RWPE1 (cell line): ENCODE results near the gene LZTS2.

ENCODE experiments used
- CTCF ChIA-PET: fragments of 350-600 bp; sonication (Branson Sonifier 250); formaldehyde crosslinking; extraction: SDS; loops from one replicate; lab custom pipeline; 2021; lab: Yijun Ruan, JAX
- POLR2A ChIA-PET: fragments of 400-600 bp; formaldehyde crosslinking; extraction: SDS; loops from one replicate; lab custom pipeline; 2020; ENCODE audit warnings: antibody characterized with exemption; ENCODE audit not compliant: low non-redundant PET; lab: Yijun Ruan, JAX
- DNase-seq: peaks from one replicate; pipeline ENCODE4 v3.0.0; 2012; ENCODE audit warnings: low spot score
- H3K27ac ChIP-seq: fragments of 450-650 bp; 2 replicates; pipeline ENCODE4 v1.5.1; 2017
- CTCF ChIP-seq: fragments of 450-650 bp; conservative IDR thresholded peaks from 2 replicates; pipeline ENCODE4 v1.5.1; 2017; ENCODE audit warnings: low read depth, mild to moderate bottlenecking

LZTS2 gene

GRCh38 chr10:100999742-101000126 lies at the start of gene LZTS2:
Gene LZTS2 (plus strand): TSS chr10:100999808. CDS start chr10:101002539, 2,731 bp downstream.
- H3K27ac ChIP-seq: peak within 1 kb of the TSS; percentile 99
- no peak for DNase-seq
- POLR2A ChIA-PET: interaction anchor here (0.5 kb wide), 1 partner anchor 23 kb away, joined by 3 read pairs; no protein-coding TSS in a partner anchor
- TF ChIP-seq CTCF: no peak
- CTCF ChIA-PET: interaction anchor here (0.6 to 3.6 kb wide), 13 partner anchors 9 to 141 kb away, joined by 3 to 57 read pairs (median 5); partner anchors contain the start of genes MRPL43, PDZD7, SFXN3 and TWNK

- CTCF ChIA-PET: no interaction called here
- TF ChIP-seq CTCF: no peak
- POLR2A ChIA-PET: no interaction called here
- no peak overlapping the region for H3K27ac ChIP-seq
- DNase-seq: no peak
Measured at GRCh38 chr10:100960251-100960650, 39.4 kb upstream of the LZTS2 start.

- H3K27ac ChIP-seq: no peak overlapping the region
- DNase-seq: no peak
- POLR2A ChIA-PET: no interaction called here
- CTCF ChIA-PET: interaction anchor here (1.6 kb wide), 1 partner anchor 52 kb away, joined by 6 read pairs; no protein-coding TSS in a partner anchor
- no peak for TF ChIP-seq CTCF
Measured at GRCh38 chr10:100962351-100963080, 37.1 kb upstream of the LZTS2 start.

GRCh38 chr10:100963826-100964225 lies 35.8 kb upstream of the LZTS2 start:
- no peak for TF ChIP-seq CTCF
- no peak overlapping the region for H3K27ac ChIP-seq
- DNase-seq: no peak
- ChIA-PET CTCF (interaction anchor here (1.0 kb wide), 1 partner anchor 10 kb away, joined by 4 read pairs; no protein-coding TSS in a partner anchor), POLR2A (no interaction called here)

- CTCF ChIA-PET: interaction anchor here (0.6 to 1.7 kb wide), 5 partner anchors 11 to 879 kb away, joined by 3 to 6 read pairs (median 3); no protein-coding TSS in a partner anchor
- no peak overlapping the region for H3K27ac ChIP-seq
- POLR2A ChIA-PET: no interaction called here
Measured at GRCh38 chr10:100965820-100966219, 33.8 kb upstream of the LZTS2 start.

More at GRCh38 chr10:100965820-100966219, 33.8 kb upstream of the LZTS2 start:
- no peak for TF ChIP-seq CTCF
- DNase-seq: no peak
